GM19240 (cell line): ENCODE measurements around the gene IFNL4.
"Not testable (repeated sequence)": the region's sequence is repeated elsewhere in the genome, so short reads cannot be mapped to it uniquely, and the experiment has no call there.

ENCODE experiments used
- DNase-seq: peaks from one replicate; pipeline ENCODE4 v3.0.0; 2011; ENCODE audit warnings: low spot score; ENCODE audit not compliant: insufficient read length

IFNL4 gene

DNA sequence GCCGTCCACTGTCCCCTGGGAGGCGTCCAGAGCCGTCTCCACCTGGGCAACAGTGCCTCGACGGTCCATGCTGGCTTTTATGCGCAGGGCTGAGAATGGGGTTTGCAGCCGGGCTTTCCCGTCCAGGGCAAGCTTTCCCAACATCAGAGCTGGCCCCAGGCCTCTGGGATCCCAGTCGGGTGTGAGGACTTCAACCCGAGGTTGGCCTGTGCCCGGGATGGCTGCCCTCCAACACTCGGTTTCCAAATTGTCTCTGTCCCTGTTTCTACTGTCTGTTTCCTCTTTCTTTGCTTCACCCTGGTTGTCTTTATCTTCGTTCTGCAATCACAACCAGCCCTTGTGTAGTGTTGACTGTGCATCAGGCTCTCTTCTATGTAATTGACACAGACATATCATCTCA lies at the start of gene IFNL4:
Gene IFNL4, minus strand, starts transcription at position 51 of the 400 bp plus-strand sequence.
- DNase-seq, result no peak

DNA sequence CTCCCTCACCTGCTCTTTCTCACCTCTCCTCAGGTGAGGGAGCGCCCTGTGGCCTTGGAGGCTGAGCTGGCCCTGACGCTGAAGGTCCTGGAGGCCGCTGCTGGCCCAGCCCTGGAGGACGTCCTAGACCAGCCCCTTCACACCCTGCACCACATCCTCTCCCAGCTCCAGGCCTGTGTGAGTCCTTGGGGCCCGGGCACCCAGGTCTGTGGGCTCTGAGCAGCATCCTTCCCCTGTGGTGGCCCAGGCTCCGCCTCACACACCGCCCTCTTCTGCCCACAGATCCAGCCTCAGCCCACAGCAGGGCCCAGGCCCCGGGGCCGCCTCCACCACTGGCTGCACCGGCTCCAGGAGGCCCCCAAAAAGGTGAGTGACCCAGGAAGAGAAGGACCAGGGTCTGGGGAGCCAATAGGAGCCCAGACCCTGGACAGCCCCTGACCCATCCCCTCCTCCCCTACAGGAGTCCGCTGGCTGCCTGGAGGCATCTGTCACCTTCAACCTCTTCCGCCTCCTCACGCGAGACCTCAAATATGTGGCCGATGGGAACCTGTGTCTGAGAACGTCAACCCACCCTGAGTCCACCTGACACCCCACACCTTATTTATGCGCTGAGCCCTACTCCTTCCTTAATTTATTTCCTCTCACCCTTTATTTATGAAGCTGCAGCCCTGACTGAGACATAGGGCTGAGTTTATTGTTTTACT lies 49.4 kb upstream of the IFNL4 start:
- DNase-seq, result no peak

DNA sequence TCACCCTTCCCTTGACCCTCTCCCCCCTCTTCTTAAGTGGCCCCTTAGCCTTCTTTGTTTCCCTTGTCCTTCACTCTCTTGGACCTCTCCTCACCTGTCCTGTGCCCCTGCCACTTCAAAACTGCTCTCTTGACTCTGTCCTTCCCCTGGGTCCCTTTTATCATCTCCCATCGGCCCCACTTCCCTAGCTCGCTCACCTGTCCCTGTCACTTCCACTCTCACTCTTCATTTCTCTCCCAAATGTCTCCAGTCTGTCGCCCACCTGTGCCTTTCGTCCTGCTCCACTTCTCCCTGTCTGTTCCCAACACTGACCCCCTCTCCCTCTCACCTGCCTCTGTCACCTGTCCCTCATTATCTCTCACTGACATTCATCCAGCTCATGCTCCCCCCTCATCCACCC lies 48.2 kb upstream of the IFNL4 start:
- DNase-seq, result no peak

DNA sequence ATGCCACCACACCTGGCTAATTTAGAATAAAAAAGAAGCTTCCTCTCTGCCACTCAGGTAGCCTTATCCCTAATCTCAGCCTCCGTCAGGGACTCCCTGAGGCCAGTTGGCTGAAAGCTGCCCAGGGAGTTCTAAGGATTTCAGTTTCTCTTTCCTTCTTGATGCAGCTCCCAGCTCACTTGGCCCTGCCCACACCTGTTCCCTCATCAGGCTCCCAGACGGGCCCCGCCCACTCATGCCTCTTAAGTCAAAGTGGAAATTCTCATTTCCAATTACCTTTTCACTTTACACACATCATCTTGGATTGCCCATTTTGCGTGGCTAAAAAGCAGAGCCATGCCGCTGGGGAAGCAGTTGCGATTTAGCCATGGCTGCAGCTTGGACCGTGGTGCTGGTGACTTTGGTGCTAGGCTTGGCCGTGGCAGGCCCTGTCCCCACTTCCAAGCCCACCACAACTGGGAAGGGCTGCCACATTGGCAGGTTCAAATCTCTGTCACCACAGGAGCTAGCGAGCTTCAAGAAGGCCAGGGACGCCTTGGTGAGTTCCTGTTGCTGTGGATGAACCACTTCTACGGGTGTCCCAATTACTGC lies 47.5 kb upstream of the IFNL4 start, which contains the start of gene IFNL1:
Gene IFNL1, plus strand, starts transcription at position 353 of the 591 bp plus-strand sequence. Its CDS starts 15 bp downstream, at position 368.
- DNase-seq, result no peak

DNA sequence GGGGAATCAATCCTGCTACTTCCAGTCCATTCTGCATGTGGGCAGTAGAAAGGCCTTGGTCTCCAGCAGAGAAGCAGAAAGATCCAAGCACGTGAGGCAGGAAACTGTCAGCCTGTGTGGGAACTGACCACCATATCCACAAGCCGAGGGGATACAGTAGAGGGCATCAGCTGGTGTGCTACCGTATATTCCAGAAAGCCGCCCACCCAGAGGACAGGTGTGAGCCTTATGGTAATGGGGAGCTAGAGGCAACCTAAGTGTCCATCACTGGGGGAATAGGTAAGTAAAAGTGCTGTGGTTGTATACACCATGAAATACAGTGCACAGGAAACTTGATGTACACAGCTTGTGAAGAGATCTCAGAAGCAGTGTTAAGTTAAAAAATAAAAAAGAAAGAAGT lies 44.7 kb upstream of the IFNL4 start:
- no peak for DNase-seq

DNA sequence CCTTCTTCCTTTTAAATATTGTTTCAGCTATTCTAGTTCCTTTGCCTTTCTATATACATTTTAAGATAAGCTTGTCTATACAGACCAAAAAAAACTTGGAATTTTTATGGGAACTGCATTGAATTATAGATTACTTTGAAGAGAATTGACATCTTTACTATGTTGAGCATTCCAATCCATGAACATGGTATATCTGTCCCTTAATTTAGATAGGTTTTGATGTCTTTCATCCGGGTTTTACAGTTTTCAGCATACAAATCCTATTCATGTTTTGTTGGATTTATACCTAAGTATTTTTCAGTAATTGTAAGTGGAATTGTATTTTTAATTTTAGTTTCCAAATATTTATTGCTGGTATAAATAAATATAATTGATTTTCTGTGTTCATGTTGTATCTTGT lies 35.4 kb upstream of the IFNL4 start:
- DNase-seq, result no peak

DNA sequence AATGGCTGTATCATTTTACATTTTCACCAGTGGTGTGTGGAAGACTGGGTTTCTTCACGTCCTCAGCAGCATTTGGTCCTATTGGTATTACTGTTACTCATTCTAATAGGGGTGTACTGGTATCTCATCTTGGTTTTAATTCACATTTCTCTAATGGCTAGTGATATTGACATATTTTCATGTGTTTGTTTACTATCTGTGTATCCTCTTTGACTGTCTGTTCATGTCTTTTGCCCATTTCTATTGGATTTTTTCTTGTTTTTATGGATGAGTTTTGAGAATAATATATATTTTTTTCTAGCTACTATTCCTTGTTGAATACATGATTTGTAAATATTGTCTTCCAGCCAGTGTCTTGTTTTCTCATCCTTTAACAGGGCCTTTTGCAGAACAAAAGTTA lies 33.4 kb upstream of the IFNL4 start:
- DNase-seq, result no peak

DNA sequence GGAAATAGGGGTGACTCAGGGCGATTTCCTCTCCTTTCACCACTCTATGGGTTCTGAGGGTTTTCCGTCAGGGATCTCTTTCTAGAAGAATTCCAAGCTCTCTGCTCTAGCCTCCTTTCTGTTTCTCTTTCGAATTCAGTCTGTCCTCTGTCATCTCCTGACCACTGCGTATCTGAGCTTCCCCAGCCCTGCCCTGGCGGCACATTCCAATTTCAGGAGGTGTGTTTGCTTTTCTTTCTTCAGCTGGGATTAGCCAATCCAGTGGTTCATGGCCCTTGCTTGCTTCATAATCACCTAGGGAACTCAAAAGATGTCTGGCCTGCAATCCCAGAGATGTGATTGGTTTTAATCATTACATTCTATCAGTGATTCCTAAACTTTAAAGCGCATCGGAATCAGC lies 28.9 kb upstream of the IFNL4 start:
- no peak for DNase-seq

DNA sequence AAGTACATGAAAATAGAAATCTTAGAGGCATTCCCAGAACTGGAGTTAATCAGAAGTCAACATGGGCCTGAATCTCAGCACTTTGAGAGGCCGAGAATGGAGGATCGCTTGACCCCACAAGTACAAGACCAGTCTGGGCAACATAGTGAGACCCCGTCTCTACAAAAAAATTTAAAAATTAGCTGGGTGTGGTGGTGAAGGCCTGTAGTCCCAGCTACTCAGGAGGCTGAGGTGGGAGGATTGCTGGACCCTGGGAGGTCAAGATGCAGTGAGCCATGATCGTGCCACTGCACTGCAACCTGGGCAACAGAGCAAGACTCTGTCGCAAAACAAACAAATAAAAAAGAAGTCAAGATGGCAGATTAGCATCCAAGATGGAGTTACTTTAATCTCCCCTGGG lies 28.1 kb upstream of the IFNL4 start:
- DNase-seq, result no peak

DNA sequence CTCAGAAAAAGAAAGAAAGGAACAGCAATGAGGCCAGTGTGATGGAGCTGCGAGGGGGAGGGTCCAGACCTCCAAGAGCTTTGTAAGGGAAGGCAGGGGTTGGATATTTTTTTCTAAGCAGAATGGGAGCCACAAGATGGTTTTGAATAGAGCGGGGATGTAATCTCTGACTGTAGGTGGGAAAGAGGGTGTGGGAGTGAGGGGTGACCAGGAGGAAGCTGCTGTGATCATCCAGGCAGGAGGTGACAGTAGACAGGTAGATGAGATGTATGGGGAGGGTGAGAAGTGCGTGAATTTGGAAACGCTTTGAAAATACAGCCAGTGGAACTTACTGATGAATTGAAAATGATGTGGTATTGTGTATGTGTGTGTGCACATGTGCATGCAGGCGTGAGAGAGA lies 26.9 kb upstream of the IFNL4 start:
- no peak for DNase-seq

DNA sequence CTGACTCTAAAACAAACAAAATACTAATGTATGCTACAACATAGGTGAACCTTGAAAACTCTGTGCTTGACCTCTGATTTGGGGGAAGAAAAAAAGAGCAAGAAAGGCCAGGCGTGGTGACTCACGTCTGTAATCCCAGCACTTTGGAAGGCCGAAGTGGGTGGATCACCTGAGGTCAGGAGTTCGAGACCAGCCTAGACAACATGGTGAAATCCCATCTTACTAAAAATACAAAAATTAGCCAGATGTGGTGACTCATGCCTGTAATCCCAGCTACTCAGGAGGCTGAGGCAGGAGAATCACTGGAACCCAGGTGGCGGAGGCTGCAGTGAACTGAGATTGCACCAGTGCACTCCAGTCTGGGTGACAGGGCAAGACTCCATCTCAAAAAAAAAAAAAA lies 25.2 kb upstream of the IFNL4 start:
- not testable (repeated sequence) for DNase-seq

DNA sequence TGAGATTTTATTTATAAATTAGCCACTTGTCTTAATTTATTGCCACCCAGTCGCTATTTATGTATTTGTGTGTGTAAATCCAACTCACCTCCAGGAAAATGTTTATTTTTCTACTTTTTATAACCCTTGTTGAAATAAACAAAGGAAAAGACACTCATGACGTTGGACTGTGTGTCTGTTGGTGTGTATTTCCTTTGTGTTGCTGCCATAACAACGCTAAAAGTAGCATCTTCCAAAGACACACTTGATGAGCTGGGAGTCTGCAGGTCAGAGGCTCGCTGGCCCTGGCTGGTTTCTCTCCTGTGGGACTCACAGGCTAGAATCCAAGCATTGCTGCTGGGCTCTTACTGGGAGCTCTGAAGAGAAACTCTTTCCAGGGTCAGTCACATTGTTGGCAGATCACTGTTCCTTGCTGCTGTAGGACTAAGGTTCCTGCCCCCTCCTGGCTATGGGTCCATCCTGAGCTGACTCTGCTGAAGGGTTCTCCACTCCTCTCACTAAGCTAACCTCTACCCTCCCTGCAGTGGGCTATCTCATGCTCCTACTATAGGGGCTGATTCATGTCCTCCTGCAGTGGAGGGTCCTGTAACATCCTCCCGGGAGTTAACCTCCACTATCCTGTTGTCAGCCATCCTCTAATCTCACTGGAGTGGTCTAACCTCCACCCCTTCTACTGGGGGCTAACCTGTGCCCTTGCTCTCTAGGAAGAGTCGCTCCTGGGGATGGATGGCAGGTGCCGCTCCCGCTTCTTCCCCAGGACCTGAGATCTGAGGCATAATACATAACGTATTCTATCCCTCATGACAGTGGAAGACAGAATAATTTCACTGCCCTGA lies 21.6 kb upstream of the IFNL4 start:
- DNase-seq, result no peak

DNA sequence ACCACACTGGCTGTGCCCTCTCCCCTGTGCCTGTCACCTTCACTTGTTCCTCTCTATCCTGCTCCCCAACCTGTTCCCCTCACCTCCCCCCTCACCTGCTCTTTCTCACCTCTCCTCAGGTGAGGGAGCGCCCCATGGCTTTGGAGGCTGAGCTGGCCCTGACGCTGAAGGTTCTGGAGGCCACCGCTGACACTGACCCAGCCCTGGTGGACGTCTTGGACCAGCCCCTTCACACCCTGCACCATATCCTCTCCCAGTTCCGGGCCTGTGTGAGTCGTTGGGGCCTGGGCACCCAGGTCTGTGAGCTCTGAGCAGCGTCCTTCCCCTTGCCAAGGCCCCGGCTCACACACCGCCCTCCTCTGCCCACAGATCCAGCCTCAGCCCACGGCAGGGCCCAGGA lies 20.7 kb upstream of the IFNL4 start:
- DNase-seq, result not testable (repeated sequence)

DNA sequence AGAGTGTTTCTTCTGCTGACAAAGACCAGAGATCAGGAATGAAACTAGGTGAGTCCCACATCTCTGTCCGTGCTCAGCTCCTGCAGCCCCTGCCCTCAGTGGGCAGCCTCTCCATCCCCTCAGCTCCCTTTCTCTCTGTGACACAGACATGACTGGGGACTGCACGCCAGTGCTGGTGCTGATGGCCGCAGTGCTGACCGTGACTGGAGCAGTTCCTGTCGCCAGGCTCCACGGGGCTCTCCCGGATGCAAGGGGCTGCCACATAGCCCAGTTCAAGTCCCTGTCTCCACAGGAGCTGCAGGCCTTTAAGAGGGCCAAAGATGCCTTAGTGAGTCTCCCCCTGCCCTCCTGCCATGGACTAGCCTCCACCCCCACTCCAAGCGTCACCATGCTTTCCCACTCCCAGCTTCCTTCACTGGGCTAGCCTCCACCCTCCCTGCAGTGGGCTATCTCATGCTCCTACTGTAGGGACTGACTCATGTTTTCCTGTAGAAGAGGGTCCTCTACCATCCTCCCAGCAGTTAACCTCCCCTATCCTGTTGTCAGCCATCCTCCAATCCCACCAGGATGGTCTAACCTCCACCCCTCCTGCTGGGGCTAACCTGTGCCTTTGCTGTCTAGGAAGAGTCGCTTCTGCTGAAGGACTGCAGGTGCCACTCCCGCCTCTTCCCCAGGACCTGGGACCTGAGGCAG lies 20.0 kb upstream of the IFNL4 start:
- DNase-seq, result not testable (repeated sequence)

DNA sequence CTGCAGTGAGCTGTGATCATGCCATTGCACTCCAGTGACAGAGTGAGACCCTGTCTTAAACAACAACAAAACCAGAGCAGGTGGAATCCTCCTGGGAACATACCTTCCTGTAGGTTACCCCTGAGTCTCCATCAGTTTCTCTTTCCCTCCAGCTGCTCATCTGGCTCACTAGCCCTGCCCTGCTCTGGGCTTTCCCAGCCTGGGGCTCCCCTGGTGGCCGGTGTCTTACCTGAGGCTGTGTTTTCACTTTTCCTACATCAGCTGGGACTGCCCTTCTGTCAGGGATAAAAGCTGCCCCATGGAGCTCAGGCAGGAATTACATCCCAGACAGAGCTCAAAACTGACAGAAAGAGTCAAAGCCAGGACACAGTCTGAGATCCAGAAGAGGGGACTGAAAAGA lies 19.4 kb upstream of the IFNL4 start, which contains the start of gene IFNL2:
Gene IFNL2, plus strand, starts transcription at position 312 of the 400 bp plus-strand sequence. CDS start 173 bp downstream, outside the sequence.
- not testable (repeated sequence) for DNase-seq

DNA sequence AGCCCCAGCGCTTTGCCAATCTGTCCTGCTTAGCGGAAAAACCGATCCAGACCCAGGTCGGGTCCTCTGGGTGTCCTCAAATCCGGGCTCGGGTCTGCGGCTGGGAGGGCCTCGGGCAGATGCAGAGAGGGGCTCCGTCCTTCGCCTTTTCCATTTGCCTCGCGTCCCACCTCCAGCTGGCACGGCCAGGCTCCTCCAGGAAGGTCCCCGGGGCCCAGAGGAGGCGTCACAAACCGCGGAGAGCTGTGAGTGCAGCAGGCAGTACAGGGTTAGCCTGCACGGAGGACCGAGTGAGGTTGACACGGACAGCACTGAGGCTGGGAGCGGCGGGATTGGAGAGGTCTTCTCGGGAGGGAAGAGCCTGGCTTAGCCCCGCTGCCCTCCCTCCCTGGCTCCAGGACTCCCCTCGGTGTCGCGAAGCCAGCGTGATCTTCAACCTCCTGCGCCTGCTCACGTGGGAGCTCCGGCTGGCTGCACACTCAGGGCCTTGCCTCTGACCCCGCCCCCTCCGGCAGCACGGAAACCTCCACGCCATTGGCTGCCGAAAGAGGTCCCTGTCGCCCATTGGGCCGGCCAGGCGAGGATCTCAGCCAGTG lies 16.8 kb upstream of the IFNL4 start:
- DNase-seq, result no peak

DNA sequence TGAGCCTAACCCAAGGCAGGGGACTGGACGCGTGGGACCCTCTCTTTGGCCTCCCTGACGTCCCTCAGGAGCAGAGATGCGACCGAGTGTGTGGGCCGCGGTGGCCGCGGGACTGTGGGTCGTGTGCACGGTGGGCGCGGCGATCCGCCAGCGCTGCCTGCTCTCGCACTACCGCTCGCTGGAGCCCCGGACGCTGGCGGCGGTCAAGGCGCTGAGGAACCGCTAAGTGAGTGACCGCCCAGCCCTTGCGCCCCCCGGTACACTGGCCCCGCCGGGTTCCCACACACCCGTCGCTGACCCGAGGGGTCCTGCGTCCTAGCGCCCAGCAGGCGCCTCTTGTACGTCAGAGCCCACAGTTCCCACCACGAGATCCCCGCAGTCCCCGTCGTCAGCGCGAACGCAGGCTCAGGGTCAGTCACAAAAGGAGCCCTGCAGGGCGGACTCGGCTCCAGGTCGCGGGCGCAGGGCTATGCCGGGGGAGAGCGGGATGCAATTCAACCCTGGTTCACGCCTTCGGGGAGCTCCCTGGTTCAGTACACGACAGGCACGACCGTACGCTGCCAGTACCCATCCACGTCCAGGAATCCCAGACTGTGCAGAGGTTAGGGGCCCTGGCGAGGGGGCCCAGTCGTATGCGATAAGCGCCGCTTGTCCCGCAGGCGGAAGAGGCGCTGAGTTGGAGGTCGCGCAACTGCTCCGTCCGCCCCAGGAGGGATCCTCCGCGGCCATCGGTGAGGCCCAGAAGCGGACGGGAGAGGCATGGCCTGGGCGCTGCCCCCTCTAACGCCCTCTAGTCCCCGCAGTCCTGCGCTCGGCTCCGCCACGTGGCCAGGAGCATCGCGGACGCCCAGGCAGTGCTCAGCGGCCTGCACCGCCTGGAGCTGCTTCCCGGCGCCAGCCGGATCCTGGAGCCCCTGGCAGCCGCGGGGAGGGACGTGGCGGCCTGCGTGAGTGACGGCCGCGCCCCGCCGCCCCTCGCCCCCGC lies 15.9 kb upstream of the IFNL4 start:
- no peak for DNase-seq

DNA sequence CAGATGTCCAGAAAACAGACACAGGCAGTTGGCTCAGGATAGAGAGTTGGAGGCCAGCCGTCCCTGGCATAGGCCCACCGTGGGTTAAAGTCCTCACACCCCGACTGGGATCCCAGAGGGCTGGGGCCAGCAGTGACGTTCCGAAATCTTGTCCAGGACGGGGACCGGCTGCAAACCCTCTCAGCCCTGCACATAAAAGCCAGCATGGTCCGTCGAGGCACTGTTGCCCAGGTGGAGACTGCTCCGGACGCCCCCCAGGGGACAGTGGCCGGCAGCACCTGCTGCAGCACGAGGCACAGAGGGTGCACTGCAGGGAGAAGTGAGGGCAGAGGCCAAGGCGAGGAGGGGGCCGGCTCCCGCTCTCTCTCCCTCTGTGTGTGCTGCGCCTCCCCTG lies 15.3 kb upstream of the IFNL4 start:
- no peak for DNase-seq

DNA sequence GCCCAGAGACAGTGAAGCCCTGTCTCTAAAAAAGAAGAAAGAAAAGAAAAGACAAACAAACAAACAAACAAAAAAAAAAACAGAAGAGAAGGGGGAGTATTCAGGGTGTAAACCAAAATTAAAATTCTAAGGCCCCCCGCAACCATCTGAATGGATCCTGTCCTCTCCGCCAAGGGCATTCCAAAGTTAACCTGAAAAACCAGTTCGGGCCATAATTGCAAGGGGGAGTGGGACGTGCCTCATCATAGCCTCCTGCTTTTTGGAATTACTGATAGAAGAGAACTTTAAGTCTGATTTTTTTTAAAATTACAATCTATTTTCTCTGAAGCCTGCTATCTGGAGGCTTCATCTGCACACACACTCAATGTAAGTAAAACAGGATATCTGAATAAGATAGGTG lies 13.8 kb upstream of the IFNL4 start:
- no peak for DNase-seq

DNA sequence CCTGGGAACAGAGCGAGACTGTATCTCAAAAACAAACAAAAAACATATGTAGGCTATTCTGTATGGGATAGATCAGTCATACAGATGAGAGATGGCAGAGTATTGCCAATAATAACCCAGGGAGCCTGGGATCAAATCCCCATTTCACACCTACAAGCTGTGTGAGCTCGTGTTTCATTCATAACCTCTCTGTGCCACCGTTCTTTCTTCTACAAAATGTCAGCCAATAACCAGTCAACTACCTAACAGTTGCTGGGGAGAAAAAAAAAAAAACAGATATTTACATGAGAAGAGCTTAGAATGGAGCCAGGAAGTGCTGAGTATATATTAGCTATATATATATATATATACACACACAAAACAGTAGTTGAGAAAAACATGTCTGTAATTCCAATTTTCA lies 13.0 kb upstream of the IFNL4 start:
- no peak for DNase-seq
